Panc1 (cell line): ENCODE data around the gene RCOR1. TPM values are rescaled to one million over a fixed set of nuclear protein-coding genes. Genes with fewer than 3 reads are reported as not detected.

ENCODE experiments used
- ATAC-seq: fragments of 200-7000 bp; cut with Tn5 transposase; 2 replicates; pipeline ENCODE4 v1.9.1; 2020; ENCODE audit warnings: mild to moderate bottlenecking, moderate library complexity
- BruUV-seq: library from RNA; stranded (reverse); fragments of 400-500 nt; replicated peaks from 2 replicates; lab custom pipeline; 2021; lab: Mats Ljungman, UMichigan
- CTCF ChIA-PET: fragments of 300-600 bp; sonication (Branson Sonifier 250); formaldehyde crosslinking; loops from one replicate; lab custom pipeline; 2022; ENCODE audit warnings: antibody characterized with exemption; lab: Charles Lee
- POLR2A ChIA-PET: fragments of 300-600 bp; sonication (Branson Sonifier 250); formaldehyde crosslinking; loops from one replicate; lab custom pipeline; 2022; ENCODE audit warnings: antibody characterized with exemption; lab: Charles Lee
- DNase-seq: peaks from one replicate; pipeline ENCODE4 v3.0.0-alpha.2; 2010; ENCODE audit warnings: low read depth, low spot score
- H3K27ac ChIP-seq: 2 replicates; pipeline ENCODE4 v1.5.1; 2011; ENCODE audit warnings: mild to moderate bottlenecking, low read length, inconsistent platforms
- H3K27me3 ChIP-seq: fragments of 200-500 bp; sonication (Bioruptor generic); 2 replicates; pipeline ENCODE4 v1.6.0; 2014; ENCODE audit warnings: low read length, inconsistent platforms; ENCODE audit not compliant: control insufficient read depth, insufficient read depth
- H3K36me3 ChIP-seq: fragments of 200-500 bp; sonication (Bioruptor generic); 2 replicates; pipeline ENCODE4 v1.5.1; 2014; ENCODE audit warnings: inconsistent platforms, mild to moderate bottlenecking, low read length, moderate library complexity; ENCODE audit not compliant: control insufficient read depth, insufficient read depth
- H3K4me1 ChIP-seq: 2 replicates; pipeline ENCODE4 v1.5.1; 2011; ENCODE audit warnings: inconsistent platforms, mild to moderate bottlenecking, low read length, moderate library complexity; ENCODE audit not compliant: control insufficient read depth, insufficient read depth
- H3K4me3 ChIP-seq, 2 experiments: 2 replicates each; pipeline ENCODE4 v1.5.1; 2011 to 2012; ENCODE audit warnings: low read depth in 2 of 2, low read length in 2 of 2, mild to moderate bottlenecking in 2 of 2, inconsistent platforms in 1 of 2, moderate library complexity in 1 of 2
- H3K9me3 ChIP-seq: fragments of 200-500 bp; sonication (Bioruptor generic); 2 replicates; pipeline ENCODE4 v1.5.1; 2014; ENCODE audit warnings: low read depth, mild to moderate bottlenecking, inconsistent platforms, low read length, moderate library complexity; ENCODE audit not compliant: control insufficient read depth, insufficient read depth
- CTCF ChIP-seq: fragments of 450-650 bp; IDR thresholded peaks from 2 replicates; pipeline ENCODE4 v1.5.1; 2017; ENCODE audit warnings: mild to moderate bottlenecking
- POLR2AphosphoS5 ChIP-seq: IDR thresholded peaks from 2 replicates; pipeline ENCODE4 v1.6.1; 2012; ENCODE audit warnings: mild to moderate bottlenecking, low read depth, low read length, moderate library complexity
- REST ChIP-seq, 2 experiments: IDR thresholded peaks; 2 replicates each; pipeline ENCODE4 v1.6.1; 2011 to 2012; ENCODE audit warnings: low read depth in 2 of 2, control low read depth in 1 of 2, low read length in 1 of 2, mild to moderate bottlenecking in 1 of 2, moderate library complexity in 1 of 2; ENCODE audit not compliant: insufficient read depth in 1 of 2
- SIN3A ChIP-seq: IDR thresholded peaks from 2 replicates; pipeline ENCODE4 v1.6.1; 2012; ENCODE audit warnings: low read depth, mild to moderate bottlenecking, low read length, moderate library complexity, borderline replicate concordance; ENCODE audit not compliant: insufficient read depth
- TCF7L2 ChIP-seq: IDR thresholded peaks from 2 replicates; pipeline ENCODE4 v1.6.1; 2011; ENCODE audit warnings: mild to moderate bottlenecking, low read depth, low read length, inconsistent platforms
- in situ Hi-C: cut with HindIII; loops from 2 replicates; pipeline ENCODE4 v1.10.0; 2016; ENCODE audit warnings: low sequenced_read_pairs, low pct_unique_long_range_greater_than_20kb
- intact Hi-C: fragments of 100-400 bp; cut with micrococcal nuclease; formaldehyde crosslinking; loops from one replicate; pipeline ENCODE4 v1.10.0; 2022; ENCODE audit not compliant: unreplicated experiment
- total RNA-seq: library from RNA; stranded (reverse); gene quantifications from one replicate; pipeline ENCODE4 v1.2.1, GENCODE V29; 2021; ENCODE audit not compliant: unreplicated experiment

The RCOR1 gene
- total RNA-seq, 1 experiment from 2014 or later: 27.1 TPM

GRCh38 chr14:102729268-102729667, 136.8 kb downstream of the RCOR1 start:
- CTCF ChIA-PET: no interaction called here
- BruUV-seq: TSS peak; percentile 50

GRCh38 chr14:102729825-102730224, 137.4 kb downstream of the RCOR1 start:
- POLR2A ChIA-PET: no interaction called here
- no peaks in the 10 kb centered on the region for H3K27me3 ChIP-seq
- H3K27ac ChIP-seq: no peak overlapping the region
- no peak for ATAC-seq
- no peaks in the 10 kb centered on the region for H3K9me3 ChIP-seq
- CTCF ChIA-PET: no interaction called here
- no peaks in the 10 kb centered on the region; the same call in 1 of the 2 replicates for H3K36me3 ChIP-seq
- H3K4me3 ChIP-seq: no peak overlapping the region
- DNase-seq: no peak
- no peaks in the 10 kb centered on the region for H3K4me1 ChIP-seq
- in situ Hi-C loops: no loop called here
- no TSS peak for BruUV-seq
- intact Hi-C loops: no loop called here
- TF ChIP-seq POLR2AphosphoS5 (no peak), SIN3A (no peak), TCF7L2 (no peak), REST (IDR thresholded peaks at IDR 0.05; ENCODE audit: insufficient read depth in 1 of 2, low read depth in 2 of 2, low read length in 1 of 2) (no peak), CTCF (no peak)

More at GRCh38 chr14:102729268-102729667, 136.8 kb downstream of the RCOR1 start:
- DNase-seq (no peak), ATAC-seq (no peak)
- H3K9me3 ChIP-seq: no peaks in the 10 kb centered on the region
- intact Hi-C loops: no loop called here
- no peak overlapping the region for H3K4me3 ChIP-seq
- in situ Hi-C loops: no loop called here
- TF ChIP-seq REST (IDR thresholded peaks at IDR 0.05; ENCODE audit: insufficient read depth in 1 of 2, low read depth in 2 of 2, low read length in 1 of 2) (no peak), TCF7L2 (no peak), CTCF (no peak)
- no peaks in the 10 kb centered on the region for H3K27me3 ChIP-seq
- H3K27ac ChIP-seq: no peak overlapping the region
- no peaks in the 10 kb centered on the region; the same call in 1 of the 2 replicates for H3K36me3 ChIP-seq
- no peaks in the 10 kb centered on the region for H3K4me1 ChIP-seq
- POLR2A ChIA-PET: no interaction called here
